Effector memory CD8-positive, alpha-beta T cell (primary cell): Measurements from ENCODE around the gene PPIP5K1.
A peak's percentile ranks its signal among the peaks of the same experiment; 100 is the strongest.

Experiments used
- ATAC-seq: fragments of 150-1000 bp; cut with Tn5 transposase; replicated peaks from 2 replicates; pipeline ENCODE4 v1.10.0; 2021; ENCODE audit warnings: mild to moderate bottlenecking, moderate library complexity
- DNase-seq, 3 experiments: peaks; one replicate each; pipeline ENCODE4 v3.0.0; 2021
- H3K27ac Mint-ChIP-seq, 2 donors: one replicate each; pipeline ENCODE4 v1.8.0; 2022; ENCODE audit warnings: mild to moderate bottlenecking in 2 of 2, mixed read lengths in 2 of 2, moderate library complexity in 2 of 2
- H3K27me3 Mint-ChIP-seq, 2 donors: one replicate each; pipeline ENCODE4 v1.8.0; 2022; ENCODE audit warnings: mixed read lengths in 2 of 2
- H3K36me3 Mint-ChIP-seq: one replicate; pipeline ENCODE4 v1.8.0; 2022; ENCODE audit warnings: mild to moderate bottlenecking, moderate library complexity, mixed read lengths; ENCODE audit not compliant: insufficient read depth
- H3K4me1 Mint-ChIP-seq, 2 donors: one replicate each; pipeline ENCODE4 v1.8.0; 2022; ENCODE audit warnings: low read depth in 2 of 2, mixed read lengths in 2 of 2
- H3K4me3 Mint-ChIP-seq, 2 donors: one replicate each; pipeline ENCODE4 v1.8.0; 2022; ENCODE audit warnings: mild to moderate bottlenecking in 2 of 2, mixed read lengths in 2 of 2, moderate library complexity in 2 of 2
- H3K9me3 Mint-ChIP-seq, 2 donors: one replicate each; pipeline ENCODE4 v1.8.0; 2022; ENCODE audit warnings: mixed read lengths in 2 of 2

Gene PPIP5K1

DNA sequence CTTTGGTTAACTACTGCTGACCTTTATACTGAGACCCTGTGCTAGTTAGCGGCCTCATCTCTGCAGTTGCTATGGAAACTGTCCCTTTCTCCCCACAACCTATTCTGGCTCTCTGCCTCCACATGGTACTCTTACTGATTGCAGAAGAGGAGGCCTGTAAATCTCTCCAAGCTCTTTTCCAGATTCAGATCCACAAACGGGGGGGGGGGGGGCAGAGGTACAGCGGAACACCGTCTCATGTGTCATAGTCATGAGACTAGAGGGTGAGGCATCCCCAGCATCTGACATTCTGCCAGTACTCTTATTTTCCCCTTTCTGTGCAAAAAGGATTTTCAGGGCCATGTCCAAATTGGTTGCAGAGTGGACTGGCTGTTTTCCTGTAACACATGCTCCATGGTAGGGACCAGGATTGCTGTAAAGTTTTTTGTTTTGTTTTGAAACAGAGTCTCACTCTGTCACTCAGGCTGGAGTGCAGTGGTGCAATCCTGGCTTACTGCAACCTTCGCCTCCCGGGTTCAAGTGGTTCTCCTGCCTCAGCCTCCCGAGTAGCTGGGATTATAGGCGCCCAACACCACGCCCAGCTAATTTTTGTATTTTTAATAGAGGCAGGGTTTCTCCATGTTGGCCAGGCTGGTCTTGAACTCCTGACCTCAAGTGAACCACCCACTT is 80.9 kb downstream of the PPIP5K1 start:
- no peaks in the 10 kb centered on the region for H3K9me3 Mint-ChIP-seq
- H3K4me1 Mint-ChIP-seq, result peaks cover 12 to 14% of the 10 kb centered on the region in 2 donors
- no peak for ATAC-seq
- DNase-seq, result no peak
- no peak overlapping the region for H3K4me3 Mint-ChIP-seq
- peaks cover 16% of the 10 kb centered on the region for H3K36me3 Mint-ChIP-seq
- peak overlapping the region in 1 of 2 donors; percentile 97 for H3K27ac Mint-ChIP-seq
- H3K27me3 Mint-ChIP-seq, result no peaks in the 10 kb centered on the region

DNA sequence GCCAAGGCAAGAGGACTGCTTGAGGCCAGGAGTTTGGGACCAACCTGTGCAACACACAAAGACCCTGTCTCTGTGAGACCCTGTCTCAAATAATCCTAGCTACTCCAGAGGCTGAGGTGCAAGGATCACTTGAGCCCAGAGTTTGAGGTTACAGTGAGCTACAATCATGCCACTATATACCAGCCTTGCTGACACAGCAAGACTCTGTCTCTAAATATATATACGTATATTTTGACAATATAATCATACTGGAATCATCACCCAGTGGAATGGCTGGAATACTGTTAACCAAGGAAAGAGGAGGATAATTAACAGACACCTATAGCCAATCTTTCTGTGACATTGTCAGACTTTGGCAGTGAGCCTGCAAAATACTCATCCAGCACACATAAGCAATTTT is 81.6 kb downstream of the PPIP5K1 start:
- Mint-ChIP-seq H3K4me3 (no peak overlapping the region), H3K27me3 (no peaks in the 10 kb centered on the region), H3K36me3 (peaks cover 16% of the 10 kb centered on the region), H3K4me1 (peaks cover 12 to 14% of the 10 kb centered on the region in 2 donors), H3K27ac (no peak overlapping the region), H3K9me3 (no peaks in the 10 kb centered on the region)
- DNase-seq (no peak), ATAC-seq (no peak)

DNA sequence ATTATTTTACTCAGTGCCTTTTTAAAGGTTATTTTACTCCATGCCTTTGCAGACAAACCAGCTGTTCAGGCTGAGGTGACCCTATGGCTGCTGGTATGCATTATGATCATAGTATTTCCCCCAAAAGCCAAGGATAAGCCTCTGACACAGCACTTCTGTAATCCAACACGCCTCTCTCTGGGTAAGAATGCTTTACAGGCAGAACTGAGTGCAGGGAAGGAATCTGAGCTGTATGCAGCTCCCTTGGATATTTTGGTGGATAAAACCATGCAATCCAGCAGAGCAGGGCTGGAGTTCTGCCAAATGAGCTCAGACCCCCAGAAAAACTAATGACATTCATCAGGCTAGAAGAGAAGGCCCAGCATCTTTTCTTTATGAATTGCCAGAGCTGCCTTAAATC is 84.3 kb downstream of the PPIP5K1 start:
- Mint-ChIP-seq H3K27me3 (no peaks in the 10 kb centered on the region), H3K4me3 (no peak overlapping the region), H3K4me1 (peaks cover 6 to 8% of the 10 kb centered on the region in 2 donors), H3K27ac (no peak overlapping the region), H3K9me3 (no peaks in the 10 kb centered on the region), H3K36me3 (peaks cover 7% of the 10 kb centered on the region)
- ATAC-seq, result no peak
- no peak for DNase-seq

DNA sequence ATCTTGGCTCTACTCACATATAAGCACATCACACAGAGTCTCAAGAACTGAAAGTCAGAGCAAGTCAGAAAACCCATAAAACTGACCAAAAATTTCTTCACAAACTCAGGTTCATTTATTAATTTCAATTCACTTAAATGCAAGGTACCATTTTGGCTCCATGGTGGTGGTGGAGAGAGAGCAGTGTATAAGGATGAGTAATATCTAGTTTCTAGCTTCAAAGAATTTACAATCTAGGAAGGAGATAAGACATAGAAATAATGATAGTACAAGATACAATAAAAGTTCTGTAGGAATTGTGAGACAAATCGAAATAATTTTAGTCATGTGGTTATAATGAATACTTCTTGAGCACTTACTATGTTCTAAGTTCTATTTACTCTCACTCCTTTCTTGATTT is 90.4 kb downstream of the PPIP5K1 start:
- DNase-seq (no peak), ATAC-seq (no peak)
- no peak overlapping the region for H3K27ac Mint-ChIP-seq
- no peak overlapping the region for H3K4me3 Mint-ChIP-seq
- H3K27me3 Mint-ChIP-seq, result no peaks in the 10 kb centered on the region
- H3K36me3 Mint-ChIP-seq, result no peaks in the 10 kb centered on the region
- H3K9me3 Mint-ChIP-seq, result no peaks in the 10 kb centered on the region
- no peaks in the 10 kb centered on the region for H3K4me1 Mint-ChIP-seq

DNA sequence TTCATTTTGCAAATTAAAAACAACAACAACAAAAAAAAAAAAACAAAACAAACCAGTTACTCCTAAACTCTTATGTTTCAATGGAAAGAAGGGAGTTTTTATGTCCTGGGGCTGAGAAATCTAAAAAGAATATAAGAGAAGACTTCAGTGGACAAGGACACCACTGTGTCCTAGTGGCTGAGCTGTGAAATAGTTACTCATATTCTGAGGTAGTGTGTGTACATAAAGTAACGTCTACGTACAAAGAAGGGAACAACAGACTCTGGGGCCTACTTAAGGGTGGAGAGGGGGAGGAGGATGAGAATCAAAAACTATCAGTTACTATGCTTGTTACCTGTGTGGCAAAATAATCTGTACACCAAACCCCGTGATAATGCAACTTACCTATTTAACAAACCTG is 91.0 kb downstream of the PPIP5K1 start:
- no peaks in the 10 kb centered on the region for H3K36me3 Mint-ChIP-seq
- no peaks in the 10 kb centered on the region for H3K27me3 Mint-ChIP-seq
- DNase-seq (no peak), ATAC-seq (no peak)
- no peak overlapping the region for H3K27ac Mint-ChIP-seq
- no peak overlapping the region for H3K4me3 Mint-ChIP-seq
- H3K9me3 Mint-ChIP-seq, result no peaks in the 10 kb centered on the region
- H3K4me1 Mint-ChIP-seq, result no peaks in the 10 kb centered on the region

DNA sequence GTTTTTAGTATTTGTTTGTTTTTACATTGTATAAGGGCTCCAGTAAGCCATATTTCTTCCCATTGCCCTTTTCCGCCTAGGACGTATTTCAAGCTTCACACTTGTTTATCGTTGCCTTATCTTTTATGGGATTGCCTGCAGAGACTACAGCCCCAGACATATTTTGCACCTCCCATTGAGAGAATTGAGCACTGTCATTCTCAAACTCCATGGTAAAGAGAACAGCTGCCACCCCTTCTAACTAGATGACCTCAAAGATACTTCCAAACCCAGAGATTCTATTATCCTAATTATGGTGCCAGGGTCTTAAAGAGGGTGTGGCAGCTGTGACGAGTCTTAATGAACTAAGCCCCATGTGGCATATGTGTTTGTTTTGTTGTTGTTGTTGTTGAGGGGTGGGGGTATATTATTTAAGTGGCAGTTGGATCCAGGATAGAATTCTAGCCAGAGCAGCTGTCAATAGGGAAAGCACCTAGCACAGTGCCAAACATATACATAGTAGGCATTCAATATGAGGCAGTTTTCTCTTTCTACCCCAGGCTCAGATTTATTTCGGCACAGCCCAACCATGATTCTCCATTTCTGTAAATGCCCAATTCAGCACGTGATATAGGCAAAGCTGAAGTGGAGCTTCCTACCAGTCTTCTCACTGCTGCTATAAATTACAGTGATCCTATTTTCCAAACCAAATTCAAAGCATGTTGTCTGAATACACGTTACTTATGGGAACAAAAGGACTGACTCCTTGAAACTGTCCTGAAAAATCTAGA is 96.1 kb downstream of the PPIP5K1 start:
- ATAC-seq (no peak), DNase-seq (no peak)
- peaks cover 19 to 20% of the 10 kb centered on the region in 2 donors for H3K4me1 Mint-ChIP-seq
- peak overlapping the region; percentile 93 to 96 for H3K27ac Mint-ChIP-seq
- H3K9me3 Mint-ChIP-seq, result no peaks in the 10 kb centered on the region
- H3K27me3 Mint-ChIP-seq, result no peaks in the 10 kb centered on the region
- peak overlapping the region; percentile 91 to 93 for H3K4me3 Mint-ChIP-seq
- H3K36me3 Mint-ChIP-seq, result peaks cover 17% of the 10 kb centered on the region

DNA sequence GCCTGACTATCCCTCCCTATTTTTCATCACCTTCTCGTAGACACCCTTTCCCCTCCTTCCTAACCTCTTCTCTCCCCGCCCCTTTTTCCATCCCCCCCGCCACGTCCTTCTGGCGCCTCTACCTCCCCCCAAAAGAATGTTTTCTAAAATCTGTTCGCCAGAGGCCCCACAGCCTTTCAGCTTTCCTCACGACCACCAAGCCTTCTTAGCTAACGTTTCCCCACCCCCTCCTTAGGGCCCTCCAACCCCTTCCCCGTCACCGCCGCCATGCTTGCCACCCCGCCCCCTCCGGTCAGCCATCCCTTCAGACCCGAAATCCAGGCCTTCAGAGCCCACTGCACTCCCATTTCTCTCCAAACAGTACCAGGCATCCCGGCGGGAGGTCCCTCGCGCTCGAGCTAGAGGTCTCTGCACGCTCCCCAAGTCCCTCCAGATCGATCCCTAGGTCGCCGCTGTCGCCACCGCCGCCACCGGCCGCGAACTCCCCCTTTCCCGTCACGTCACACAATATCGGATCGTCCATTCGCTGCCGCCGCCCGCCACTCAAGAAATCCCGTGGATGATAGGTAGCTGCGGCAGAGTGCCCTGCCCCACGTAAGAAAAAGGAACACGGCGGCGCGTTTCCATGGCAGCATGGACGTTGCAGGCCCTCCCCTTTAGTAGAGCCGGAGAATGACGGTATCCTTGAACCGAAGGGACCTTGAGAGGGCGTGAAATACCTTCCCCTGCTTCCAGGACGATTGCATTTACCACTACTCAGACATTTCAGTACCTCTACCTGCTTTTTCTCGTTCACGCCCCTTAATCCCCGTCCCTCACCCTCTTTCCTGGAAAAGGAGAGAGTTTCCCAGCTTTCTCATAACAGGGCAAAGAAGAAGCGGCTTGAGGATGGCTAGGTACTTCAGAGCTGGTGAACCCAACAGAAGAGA is 97.1 kb downstream of the PPIP5K1 start, which contains the start of gene TP53BP1:
TP53BP1 (minus strand) TSS at position 484 of the 929 bp plus-strand sequence; CDS start at position 371, 113 bp downstream.
- Mint-ChIP-seq H3K4me1 (peaks cover 21% of the 10 kb centered on the region in 2 donors), H3K27me3 (no peaks in the 10 kb centered on the region), H3K9me3 (no peaks in the 10 kb centered on the region), H3K36me3 (peaks cover 17% of the 10 kb centered on the region), H3K27ac (peak within 1 kb of the TSS; percentile 93 to 96), H3K4me3 (peak within 1 kb of the TSS; percentile 91 to 93)
- ATAC-seq (peak; percentile 98), DNase-seq (peak; percentile 92 to 94 (median 94))

DNA sequence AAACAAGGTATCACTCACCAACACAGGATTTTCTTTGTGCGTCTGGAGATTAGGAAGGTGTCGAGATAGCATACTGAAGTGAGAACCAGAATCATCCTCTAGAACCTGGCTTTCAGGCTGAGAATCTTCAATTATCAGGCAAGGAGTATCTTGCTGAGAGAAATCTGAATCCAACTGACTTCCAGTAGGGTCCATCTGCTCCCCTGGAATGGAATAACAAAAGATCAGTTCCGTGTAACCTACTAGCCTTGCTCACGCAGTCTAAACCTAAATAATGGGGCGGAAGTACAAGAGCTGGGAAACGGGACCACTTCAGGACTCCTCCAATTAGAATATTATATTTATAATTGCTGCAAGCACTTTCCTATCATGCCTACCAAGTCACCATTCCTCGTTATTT is 97.7 kb downstream of the PPIP5K1 start:
- Mint-ChIP-seq H3K27ac (peak overlapping the region; percentile 93 to 96), H3K4me3 (peak overlapping the region; percentile 91 to 93), H3K36me3 (peaks cover 22% of the 10 kb centered on the region), H3K27me3 (no peaks in the 10 kb centered on the region), H3K9me3 (no peaks in the 10 kb centered on the region), H3K4me1 (peaks cover 21% of the 10 kb centered on the region in 2 donors)
- no peak for ATAC-seq
- DNase-seq, result no peak

DNA sequence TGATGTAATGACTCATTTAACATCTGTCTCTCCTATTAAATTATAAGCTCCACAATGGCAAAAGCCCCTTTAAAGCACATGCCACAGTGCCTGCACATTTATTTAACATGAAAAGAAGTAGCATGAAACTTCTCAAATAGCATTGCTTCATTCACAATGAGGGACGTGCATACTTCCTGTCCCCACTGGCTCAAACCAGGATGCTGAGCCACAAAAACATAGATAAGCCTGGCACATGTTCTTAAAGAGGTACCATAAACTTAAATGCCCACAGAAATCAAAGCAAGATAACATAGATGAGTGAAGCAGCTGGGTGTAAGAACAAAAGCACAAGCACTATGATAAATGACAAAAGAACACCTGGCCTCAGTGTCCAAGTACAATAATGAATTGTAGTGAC is 100.8 kb downstream of the PPIP5K1 start:
- no peak overlapping the region for H3K4me3 Mint-ChIP-seq
- no peak for DNase-seq

DNA sequence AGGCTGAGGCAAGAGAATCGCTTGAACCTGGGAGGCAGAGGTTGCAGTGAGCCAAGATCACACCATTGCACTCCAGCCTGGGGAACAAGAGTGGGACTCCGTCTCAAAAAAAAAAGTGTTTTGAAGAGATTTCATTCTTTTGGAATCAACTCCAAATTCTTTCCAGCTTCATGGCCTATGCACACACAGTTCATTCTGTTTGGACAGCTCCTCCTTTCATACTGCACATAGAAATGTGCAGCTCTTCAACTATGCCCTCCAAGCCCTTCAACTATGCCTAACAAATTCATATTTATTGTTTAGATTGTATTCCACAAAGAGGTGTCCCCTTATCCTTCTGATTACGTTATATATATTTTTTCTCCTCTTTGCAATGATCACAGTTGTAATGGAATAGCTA is 101.2 kb downstream of the PPIP5K1 start:
- Mint-ChIP-seq H3K4me3 (no peak overlapping the region), H3K9me3 (no peaks in the 10 kb centered on the region), H3K36me3 (peaks cover 39% of the 10 kb centered on the region), H3K27me3 (no peaks in the 10 kb centered on the region), H3K4me1 (peaks cover 21 to 29% of the 10 kb centered on the region in 2 donors), H3K27ac (peak overlapping the region in 1 of 2 donors; percentile 67)
- ATAC-seq (no peak), DNase-seq (no peak)

More for the DNA sequence above, 100.8 kb downstream of the PPIP5K1 start:
- H3K36me3 Mint-ChIP-seq, result peaks cover 39% of the 10 kb centered on the region
- no peaks in the 10 kb centered on the region for H3K9me3 Mint-ChIP-seq
- ATAC-seq, result no peak
- H3K27ac Mint-ChIP-seq, result peak overlapping the region in 1 of 2 donors; percentile 67
- H3K27me3 Mint-ChIP-seq, result no peaks in the 10 kb centered on the region
- H3K4me1 Mint-ChIP-seq, result peaks cover 21 to 25% of the 10 kb centered on the region in 2 donors

DNA sequence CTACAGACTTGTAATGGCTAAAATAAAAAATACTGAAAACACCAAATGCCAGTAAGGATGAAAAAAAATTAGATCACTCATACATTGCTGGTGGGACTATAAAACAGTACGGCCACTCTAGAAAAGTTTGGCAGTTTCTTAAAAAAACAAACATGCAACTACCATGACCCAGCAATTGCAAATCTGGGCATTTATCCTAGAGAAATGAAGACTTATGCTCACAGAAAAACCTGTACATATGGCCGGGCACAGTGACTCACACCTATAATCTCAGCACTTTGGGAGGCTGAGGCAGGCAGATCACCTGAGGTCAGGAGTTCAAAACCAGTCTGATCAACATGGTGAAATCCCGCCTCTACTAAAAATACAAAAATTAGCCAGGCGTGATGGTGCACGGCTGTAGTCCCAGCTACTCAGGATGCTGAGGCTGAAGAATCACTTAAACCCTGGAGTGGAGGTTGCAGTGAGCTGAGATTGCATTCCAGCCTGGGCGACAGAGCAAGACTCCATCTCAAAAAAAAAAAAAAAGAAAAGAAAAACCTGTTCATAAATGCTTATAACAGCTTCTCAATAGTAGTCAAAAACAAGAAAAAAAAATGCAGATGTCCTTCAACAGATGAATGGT is 102.6 kb downstream of the PPIP5K1 start:
- Mint-ChIP-seq H3K4me3 (no peak overlapping the region), H3K9me3 (no peaks in the 10 kb centered on the region), H3K27ac (no peak overlapping the region), H3K36me3 (peaks cover 38% of the 10 kb centered on the region), H3K4me1 (peaks cover 14 to 24% of the 10 kb centered on the region in 2 donors), H3K27me3 (no peaks in the 10 kb centered on the region)
- DNase-seq (no peak), ATAC-seq (no peak)

DNA sequence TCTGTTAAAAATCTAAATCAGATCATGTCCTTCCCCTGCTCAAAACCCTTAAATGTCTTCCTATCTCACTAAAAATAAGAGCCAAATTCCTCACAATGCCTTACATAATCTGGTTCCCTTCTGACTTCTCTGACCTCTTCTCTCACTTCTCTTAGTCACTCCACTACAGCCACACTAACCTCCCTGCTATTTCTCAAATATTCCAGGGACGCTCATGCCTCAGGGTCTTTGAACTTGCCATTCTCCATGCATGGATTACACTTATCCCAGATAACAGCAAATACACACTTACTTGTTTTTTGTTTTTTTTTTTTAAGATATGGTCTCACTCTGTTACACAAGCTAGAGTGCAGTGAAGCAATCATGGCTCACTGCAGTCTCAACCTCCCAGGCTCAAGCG is 105.6 kb downstream of the PPIP5K1 start:
- H3K4me3 Mint-ChIP-seq, result no peak overlapping the region
- H3K36me3 Mint-ChIP-seq, result peaks cover 29% of the 10 kb centered on the region
- ATAC-seq, result no peak
- no peak overlapping the region for H3K27ac Mint-ChIP-seq
- H3K27me3 Mint-ChIP-seq, result no peaks in the 10 kb centered on the region
- peaks cover 5 to 16% of the 10 kb centered on the region in 2 donors for H3K4me1 Mint-ChIP-seq
- DNase-seq, result no peak
- no peaks in the 10 kb centered on the region for H3K9me3 Mint-ChIP-seq
